GM12878 (cell line): ENCODE data around the gene SERINC5.

Source experiments
- ASH2L ChIP-seq: fragments of 300-600, 200-600 bp; sonication (generic); IDR thresholded peaks from 2 replicates; pipeline ENCODE4 v1.6.1; 2017; ENCODE audit warnings: low read depth, mild to moderate bottlenecking, borderline replicate concordance
- EZH2 ChIP-seq: IDR thresholded peaks from 2 replicates; pipeline ENCODE4 v1.6.1; 2012; ENCODE audit warnings: low read depth, mild to moderate bottlenecking, control low read depth, inconsistent platforms, low read length, borderline replicate concordance; ENCODE audit not compliant: control insufficient read depth
- HCFC1 ChIP-seq: fragments of 150-350 bp; IDR thresholded peaks from 2 replicates; pipeline ENCODE4 v1.6.1; 2014; ENCODE audit warnings: low read length
- HDGF ChIP-seq: fragments of 450-650 bp; IDR thresholded peaks from 2 replicates; pipeline ENCODE4 v1.6.1; 2016; ENCODE audit warnings: antibody characterized with exemption
- NBN ChIP-seq: fragments of 450-650 bp; IDR thresholded peaks from 2 replicates; pipeline ENCODE4 v1.6.1; 2016
- POLR2A ChIP-seq: IDR thresholded peaks from 2 replicates; pipeline ENCODE4 v1.6.1; 2011; ENCODE audit warnings: low read depth, mild to moderate bottlenecking, low read length
- SREBF1 ChIP-seq: IDR thresholded peaks from 2 replicates; pipeline ENCODE4 v1.6.1; 2012; ENCODE audit warnings: mild to moderate bottlenecking, low read length
- ZSCAN29 ChIP-seq: fragments of 450-650 bp; IDR thresholded peaks from 2 replicates; pipeline ENCODE4 v1.6.1; 2017; ENCODE audit warnings: mild to moderate bottlenecking, moderate library complexity
- TF ChIP-seq, protein P1 (sequence below), 3 experiments: IDR thresholded peaks in 2 of 3; conservative IDR thresholded peaks in 1 of 3; 2 replicates each; pipeline ENCODE4 v1.5.1; 2011; ENCODE audit warnings: low read depth in 3 of 3, low read length in 3 of 3, mild to moderate bottlenecking in 3 of 3, control low read depth in 2 of 3, moderate library complexity in 2 of 3, inconsistent platforms in 1 of 3, mixed read lengths in 1 of 3; ENCODE audit not compliant: control insufficient read depth in 2 of 3, insufficient read depth in 1 of 3; ENCODE audit errors: extremely low read depth in 1 of 3
- TF ChIP-seq, protein P2 (sequence below): IDR thresholded peaks from 2 replicates; pipeline ENCODE4 v1.6.1; 2012; ENCODE audit warnings: mild to moderate bottlenecking, low read depth, low read length
- TF ChIP-seq, protein P3 (sequence below): IDR thresholded peaks from 2 replicates; pipeline ENCODE4 v1.6.1; 2011; ENCODE audit warnings: borderline replicate concordance, low read depth, mild to moderate bottlenecking, moderate library complexity, mixed read lengths, low read length; ENCODE audit not compliant: insufficient read depth; ENCODE audit errors: extremely low read length

DNA sequence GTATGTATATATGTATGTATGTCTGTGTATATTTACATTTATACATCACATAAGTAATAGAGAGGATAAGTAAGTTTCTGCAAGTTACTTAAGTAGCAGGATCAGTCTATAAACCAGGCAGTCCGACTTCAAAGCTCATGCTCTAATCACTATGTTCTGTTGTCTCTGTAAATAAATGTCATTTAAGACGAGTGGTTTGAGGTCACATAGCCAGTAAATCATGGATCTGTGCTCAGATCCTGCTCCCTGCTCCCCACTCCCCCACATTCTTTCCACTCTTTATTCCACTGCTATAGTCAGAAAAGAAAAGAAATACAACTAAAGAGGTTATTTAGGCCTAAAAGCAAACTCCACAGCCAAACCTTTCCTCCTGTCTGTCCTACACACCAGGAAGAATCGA is 90.4 kb downstream of the SERINC5 start:
- TF ChIP-seq, protein P1, sequence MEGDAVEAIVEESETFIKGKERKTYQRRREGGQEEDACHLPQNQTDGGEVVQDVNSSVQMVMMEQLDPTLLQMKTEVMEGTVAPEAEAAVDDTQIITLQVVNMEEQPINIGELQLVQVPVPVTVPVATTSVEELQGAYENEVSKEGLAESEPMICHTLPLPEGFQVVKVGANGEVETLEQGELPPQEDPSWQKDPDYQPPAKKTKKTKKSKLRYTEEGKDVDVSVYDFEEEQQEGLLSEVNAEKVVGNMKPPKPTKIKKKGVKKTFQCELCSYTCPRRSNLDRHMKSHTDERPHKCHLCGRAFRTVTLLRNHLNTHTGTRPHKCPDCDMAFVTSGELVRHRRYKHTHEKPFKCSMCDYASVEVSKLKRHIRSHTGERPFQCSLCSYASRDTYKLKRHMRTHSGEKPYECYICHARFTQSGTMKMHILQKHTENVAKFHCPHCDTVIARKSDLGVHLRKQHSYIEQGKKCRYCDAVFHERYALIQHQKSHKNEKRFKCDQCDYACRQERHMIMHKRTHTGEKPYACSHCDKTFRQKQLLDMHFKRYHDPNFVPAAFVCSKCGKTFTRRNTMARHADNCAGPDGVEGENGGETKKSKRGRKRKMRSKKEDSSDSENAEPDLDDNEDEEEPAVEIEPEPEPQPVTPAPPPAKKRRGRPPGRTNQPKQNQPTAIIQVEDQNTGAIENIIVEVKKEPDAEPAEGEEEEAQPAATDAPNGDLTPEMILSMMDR (IDR thresholded peaks at IDR 0.05 in 2 of 3, conservative IDR thresholded peaks at IDR 0.05 in 1 of 3; ENCODE audit: control insufficient read depth in 2 of 3, extremely low read depth in 1 of 3, insufficient read depth in 1 of 3, low read depth in 3 of 3, low read length in 3 of 3): no peak
- no peak for TF ChIP-seq POLR2A
- TF ChIP-seq, protein P2, sequence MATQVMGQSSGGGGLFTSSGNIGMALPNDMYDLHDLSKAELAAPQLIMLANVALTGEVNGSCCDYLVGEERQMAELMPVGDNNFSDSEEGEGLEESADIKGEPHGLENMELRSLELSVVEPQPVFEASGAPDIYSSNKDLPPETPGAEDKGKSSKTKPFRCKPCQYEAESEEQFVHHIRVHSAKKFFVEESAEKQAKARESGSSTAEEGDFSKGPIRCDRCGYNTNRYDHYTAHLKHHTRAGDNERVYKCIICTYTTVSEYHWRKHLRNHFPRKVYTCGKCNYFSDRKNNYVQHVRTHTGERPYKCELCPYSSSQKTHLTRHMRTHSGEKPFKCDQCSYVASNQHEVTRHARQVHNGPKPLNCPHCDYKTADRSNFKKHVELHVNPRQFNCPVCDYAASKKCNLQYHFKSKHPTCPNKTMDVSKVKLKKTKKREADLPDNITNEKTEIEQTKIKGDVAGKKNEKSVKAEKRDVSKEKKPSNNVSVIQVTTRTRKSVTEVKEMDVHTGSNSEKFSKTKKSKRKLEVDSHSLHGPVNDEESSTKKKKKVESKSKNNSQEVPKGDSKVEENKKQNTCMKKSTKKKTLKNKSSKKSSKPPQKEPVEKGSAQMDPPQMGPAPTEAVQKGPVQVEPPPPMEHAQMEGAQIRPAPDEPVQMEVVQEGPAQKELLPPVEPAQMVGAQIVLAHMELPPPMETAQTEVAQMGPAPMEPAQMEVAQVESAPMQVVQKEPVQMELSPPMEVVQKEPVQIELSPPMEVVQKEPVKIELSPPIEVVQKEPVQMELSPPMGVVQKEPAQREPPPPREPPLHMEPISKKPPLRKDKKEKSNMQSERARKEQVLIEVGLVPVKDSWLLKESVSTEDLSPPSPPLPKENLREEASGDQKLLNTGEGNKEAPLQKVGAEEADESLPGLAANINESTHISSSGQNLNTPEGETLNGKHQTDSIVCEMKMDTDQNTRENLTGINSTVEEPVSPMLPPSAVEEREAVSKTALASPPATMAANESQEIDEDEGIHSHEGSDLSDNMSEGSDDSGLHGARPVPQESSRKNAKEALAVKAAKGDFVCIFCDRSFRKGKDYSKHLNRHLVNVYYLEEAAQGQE: no peak
- no peak for TF ChIP-seq HCFC1
- no peak for TF ChIP-seq NBN
- TF ChIP-seq HDGF: no peak
- TF ChIP-seq SREBF1: no peak
- TF ChIP-seq, protein P3, sequence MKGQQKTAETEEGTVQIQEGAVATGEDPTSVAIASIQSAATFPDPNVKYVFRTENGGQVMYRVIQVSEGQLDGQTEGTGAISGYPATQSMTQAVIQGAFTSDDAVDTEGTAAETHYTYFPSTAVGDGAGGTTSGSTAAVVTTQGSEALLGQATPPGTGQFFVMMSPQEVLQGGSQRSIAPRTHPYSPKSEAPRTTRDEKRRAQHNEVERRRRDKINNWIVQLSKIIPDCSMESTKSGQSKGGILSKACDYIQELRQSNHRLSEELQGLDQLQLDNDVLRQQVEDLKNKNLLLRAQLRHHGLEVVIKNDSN: no peak
- no peak for TF ChIP-seq ASH2L
- no peak for TF ChIP-seq EZH2
- TF ChIP-seq ZSCAN29: no peak
